Parathyroid adenoma (tissue), 2 donors: ENCODE data around the gene VIT.

Experiments
- H2AFZ ChIP-seq: fragments of 300-600 bp; sonication (generic); one replicate; pipeline ENCODE4 v1.7.0; 2017; ENCODE audit warnings: antibody characterized with exemption, mild to moderate bottlenecking
- H3K27ac ChIP-seq: fragments of 300-600 bp; sonication (generic); one replicate; pipeline ENCODE4 v1.7.0; 2017
- H3K27me3 ChIP-seq: fragments of 300-600 bp; sonication (generic); one replicate; pipeline ENCODE4 v1.7.0; 2017; ENCODE audit warnings: low read length; ENCODE audit not compliant: control insufficient read depth, insufficient read depth
- H3K36me3 ChIP-seq: fragments of 300-600 bp; sonication (generic); one replicate; pipeline ENCODE4 v1.7.0; 2017; ENCODE audit warnings: low read length; ENCODE audit not compliant: control insufficient read depth, insufficient read depth
- H3K4me1 ChIP-seq: fragments of 300-600 bp; sonication (generic); one replicate; pipeline ENCODE4 v1.7.0; 2017; ENCODE audit warnings: control low read depth
- H3K4me2 ChIP-seq: fragments of 300-600 bp; sonication (generic); one replicate; pipeline ENCODE4 v1.7.0; 2017; ENCODE audit warnings: low read length
- H3K4me3 ChIP-seq: fragments of 300-600 bp; sonication (generic); one replicate; pipeline ENCODE4 v1.7.0; 2017; ENCODE audit warnings: low read depth, low read length
- H3K79me2 ChIP-seq: fragments of 300-600 bp; sonication (generic); one replicate; pipeline ENCODE4 v1.7.0; 2017; ENCODE audit warnings: control low read depth
- H3K9ac ChIP-seq: fragments of 300-600 bp; sonication (generic); one replicate; pipeline ENCODE4 v1.7.0; 2017; ENCODE audit warnings: mild to moderate bottlenecking
- H3K9me3 ChIP-seq: fragments of 300-600 bp; sonication (generic); one replicate; pipeline ENCODE4 v1.7.0; 2017; ENCODE audit warnings: low read length; ENCODE audit not compliant: control insufficient read depth
- TF ChIP-seq, protein P1 (sequence below): fragments of 300-600 bp; sonication (generic); IDR thresholded peaks from one replicate; pipeline ENCODE4 v1.7.0; 2017; ENCODE audit warnings: antibody characterized with exemption, mild to moderate bottlenecking
- donor health status: primary hyperparathyroidism.

VIT gene

DNA sequence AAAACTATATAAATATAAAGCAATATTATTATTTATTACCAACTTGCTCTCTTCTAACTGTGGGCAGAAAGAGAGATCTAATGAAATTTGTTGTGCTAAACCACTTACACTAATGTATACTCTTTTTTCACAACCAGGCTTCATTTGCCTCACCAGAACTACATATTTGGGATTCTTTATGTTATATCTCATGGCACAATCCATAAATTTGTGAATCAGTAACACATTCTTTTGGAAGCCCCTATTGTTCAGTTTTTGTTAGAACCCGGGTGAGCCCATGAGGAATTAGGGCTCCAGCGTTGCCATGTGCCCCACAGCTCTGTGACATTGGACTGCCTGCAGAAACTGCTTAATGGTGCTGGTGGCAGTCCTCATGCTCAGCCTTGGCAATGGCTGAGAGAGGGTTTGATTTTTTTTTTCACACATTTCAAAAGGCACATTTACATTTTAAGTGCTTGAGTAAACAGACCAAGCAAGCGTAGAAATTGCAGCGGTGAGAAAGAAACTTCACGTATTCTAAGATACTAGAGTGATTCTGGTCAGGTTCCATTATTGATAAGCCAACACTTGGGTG is 15.3 kb downstream of the VIT start:
- Histone ChIP-seq H3K36me3 (no peaks in the 10 kb centered on the region), H3K4me2 (no peak overlapping the region), H3K4me3 (no peak overlapping the region), H3K9me3 (no peaks in the 10 kb centered on the region), H2AFZ (no peak overlapping the region), H3K79me2 (no peaks in the 10 kb centered on the region), H3K27me3 (no peaks in the 10 kb centered on the region), H3K4me1 (no peaks in the 10 kb centered on the region), H3K27ac (no peak overlapping the region), H3K9ac (no peak overlapping the region)
- TF ChIP-seq, protein P1, sequence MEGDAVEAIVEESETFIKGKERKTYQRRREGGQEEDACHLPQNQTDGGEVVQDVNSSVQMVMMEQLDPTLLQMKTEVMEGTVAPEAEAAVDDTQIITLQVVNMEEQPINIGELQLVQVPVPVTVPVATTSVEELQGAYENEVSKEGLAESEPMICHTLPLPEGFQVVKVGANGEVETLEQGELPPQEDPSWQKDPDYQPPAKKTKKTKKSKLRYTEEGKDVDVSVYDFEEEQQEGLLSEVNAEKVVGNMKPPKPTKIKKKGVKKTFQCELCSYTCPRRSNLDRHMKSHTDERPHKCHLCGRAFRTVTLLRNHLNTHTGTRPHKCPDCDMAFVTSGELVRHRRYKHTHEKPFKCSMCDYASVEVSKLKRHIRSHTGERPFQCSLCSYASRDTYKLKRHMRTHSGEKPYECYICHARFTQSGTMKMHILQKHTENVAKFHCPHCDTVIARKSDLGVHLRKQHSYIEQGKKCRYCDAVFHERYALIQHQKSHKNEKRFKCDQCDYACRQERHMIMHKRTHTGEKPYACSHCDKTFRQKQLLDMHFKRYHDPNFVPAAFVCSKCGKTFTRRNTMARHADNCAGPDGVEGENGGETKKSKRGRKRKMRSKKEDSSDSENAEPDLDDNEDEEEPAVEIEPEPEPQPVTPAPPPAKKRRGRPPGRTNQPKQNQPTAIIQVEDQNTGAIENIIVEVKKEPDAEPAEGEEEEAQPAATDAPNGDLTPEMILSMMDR = no peak

DNA sequence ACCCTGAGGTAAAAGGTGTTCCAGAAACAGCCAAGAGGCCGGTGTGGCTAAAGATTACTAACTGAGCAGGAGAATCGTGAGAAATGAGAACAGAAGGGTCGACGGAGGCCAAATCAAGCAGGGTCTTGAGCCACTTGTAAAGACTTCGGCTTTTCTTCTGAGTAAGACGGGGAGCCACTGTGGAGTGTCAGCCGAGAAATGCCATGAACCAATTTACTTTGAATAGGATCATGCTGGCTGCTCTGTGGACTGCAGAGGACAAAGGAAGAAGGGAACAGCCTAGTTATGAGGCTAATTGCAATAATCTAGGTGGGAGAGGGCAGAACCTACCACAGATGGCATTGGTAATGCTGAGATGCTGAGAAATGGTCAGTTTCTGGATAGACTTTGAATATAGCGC is 16.8 kb downstream of the VIT start:
- TF ChIP-seq, protein P1 = no peak
- Histone ChIP-seq H3K9ac (no peak overlapping the region), H3K36me3 (no peaks in the 10 kb centered on the region), H3K27me3 (no peaks in the 10 kb centered on the region), H3K27ac (no peak overlapping the region), H3K4me3 (no peak overlapping the region), H3K4me1 (no peaks in the 10 kb centered on the region), H3K79me2 (no peaks in the 10 kb centered on the region), H3K4me2 (no peak overlapping the region), H3K9me3 (no peaks in the 10 kb centered on the region), H2AFZ (no peak overlapping the region)

DNA sequence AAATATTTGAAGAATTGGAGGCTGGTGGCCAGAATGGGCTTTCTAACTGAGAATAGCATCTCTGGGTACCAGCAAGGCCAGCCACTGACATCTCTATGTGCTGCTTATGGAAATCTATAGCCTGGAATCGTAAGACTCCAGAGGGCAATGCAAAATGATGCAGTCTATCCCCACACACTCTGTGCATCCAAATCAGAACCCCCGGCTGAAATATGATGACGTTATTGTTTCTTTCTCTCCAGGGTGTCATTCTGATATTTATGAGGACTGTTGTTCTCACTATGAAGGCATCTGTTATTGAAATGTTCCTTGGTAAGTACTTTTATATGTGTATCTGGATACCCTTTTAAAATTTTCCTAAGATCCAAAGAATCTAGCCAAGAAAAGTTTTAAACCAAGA is 19.6 kb downstream of the VIT start:
- H3K79me2 ChIP-seq = no peaks in the 10 kb centered on the region
- H3K4me3 ChIP-seq = no peak overlapping the region
- H3K4me1 ChIP-seq = no peaks in the 10 kb centered on the region
- no peak overlapping the region for H2AFZ ChIP-seq
- H3K27ac ChIP-seq = no peak overlapping the region
- H3K36me3 ChIP-seq = no peaks in the 10 kb centered on the region
- H3K27me3 ChIP-seq = no peaks in the 10 kb centered on the region
- H3K9ac ChIP-seq = no peak overlapping the region
- H3K4me2 ChIP-seq = no peak overlapping the region
- H3K9me3 ChIP-seq = no peaks in the 10 kb centered on the region
- TF ChIP-seq, protein P1 = no peak

DNA sequence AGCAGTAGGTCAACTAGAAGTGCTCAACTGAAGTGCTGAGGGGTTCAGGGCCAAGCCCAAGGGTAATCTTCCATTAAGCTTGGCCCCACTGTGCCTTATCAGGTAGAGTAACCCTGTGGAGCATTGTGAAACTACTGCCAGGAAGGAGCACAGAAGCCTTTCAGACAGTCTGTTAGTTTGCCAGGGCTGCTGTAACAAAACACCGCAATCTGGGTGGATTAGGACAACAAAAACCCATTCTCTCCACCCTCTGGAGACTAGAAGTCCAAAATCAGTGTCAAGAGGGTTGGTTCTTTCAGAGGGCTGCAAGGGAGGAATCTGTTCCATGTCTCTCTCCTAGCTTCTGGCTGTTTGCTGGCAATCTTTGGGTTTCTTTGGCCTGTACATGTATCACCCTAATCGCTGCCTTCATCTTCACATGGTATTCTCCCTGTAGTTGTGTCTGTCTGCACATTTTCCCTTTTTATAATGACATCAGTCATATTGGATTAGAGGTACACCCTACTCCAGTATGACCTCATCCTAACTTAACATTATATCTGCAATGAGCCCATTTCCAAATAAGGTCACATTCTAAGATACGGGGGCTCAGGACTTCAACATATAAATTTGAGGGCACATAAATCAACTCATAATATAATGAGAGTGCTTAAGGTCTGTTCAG is 21.2 kb downstream of the VIT start:
- H3K27ac ChIP-seq = no peak overlapping the region
- H3K9ac ChIP-seq = no peak overlapping the region
- no peak overlapping the region for H2AFZ ChIP-seq
- H3K27me3 ChIP-seq = no peaks in the 10 kb centered on the region
- H3K36me3 ChIP-seq = no peaks in the 10 kb centered on the region
- H3K4me3 ChIP-seq = no peak overlapping the region
- no peak overlapping the region for H3K4me2 ChIP-seq
- no peaks in the 10 kb centered on the region for H3K79me2 ChIP-seq
- H3K4me1 ChIP-seq = no peaks in the 10 kb centered on the region
- TF ChIP-seq, protein P1 = no peak
- H3K9me3 ChIP-seq = no peaks in the 10 kb centered on the region

DNA sequence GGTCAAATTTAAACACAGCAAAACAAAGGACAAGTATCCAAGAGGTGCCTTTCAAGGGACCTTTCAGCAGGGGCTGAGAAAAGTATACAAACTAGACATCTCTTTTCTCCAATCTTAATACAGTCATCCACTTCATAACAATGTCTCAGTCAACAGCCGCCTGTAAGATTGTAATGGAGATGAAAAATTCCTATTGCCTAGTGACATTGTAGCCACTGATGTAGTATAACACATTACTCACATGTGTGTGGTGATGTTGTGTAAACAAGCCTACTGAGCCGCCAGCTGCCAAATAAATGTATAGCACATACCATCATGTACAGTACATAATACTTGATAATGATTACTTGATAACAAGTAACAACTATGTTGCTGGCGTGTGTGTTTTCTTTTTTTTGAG is 31.0 kb downstream of the VIT start:
- Histone ChIP-seq H3K4me1 (no peaks in the 10 kb centered on the region), H3K79me2 (no peaks in the 10 kb centered on the region), H3K36me3 (no peaks in the 10 kb centered on the region), H3K27ac (no peak overlapping the region), H2AFZ (no peak overlapping the region), H3K9me3 (peaks cover 4% of the 10 kb centered on the region), H3K4me2 (no peak overlapping the region), H3K27me3 (no peaks in the 10 kb centered on the region), H3K9ac (no peak overlapping the region), H3K4me3 (no peak overlapping the region)
- TF ChIP-seq, protein P1 = no peak
